HG02973 (cell line): ENCODE results near the gene SGCA.

Source experiments
- ATAC-seq: cut with Tn5 transposase; IDR thresholded peaks from one replicate; pipeline ENCODE4 v1.9.1; 2021; ENCODE audit warnings: moderate library complexity; ENCODE audit not compliant: unreplicated experiment

The SGCA gene

DNA sequence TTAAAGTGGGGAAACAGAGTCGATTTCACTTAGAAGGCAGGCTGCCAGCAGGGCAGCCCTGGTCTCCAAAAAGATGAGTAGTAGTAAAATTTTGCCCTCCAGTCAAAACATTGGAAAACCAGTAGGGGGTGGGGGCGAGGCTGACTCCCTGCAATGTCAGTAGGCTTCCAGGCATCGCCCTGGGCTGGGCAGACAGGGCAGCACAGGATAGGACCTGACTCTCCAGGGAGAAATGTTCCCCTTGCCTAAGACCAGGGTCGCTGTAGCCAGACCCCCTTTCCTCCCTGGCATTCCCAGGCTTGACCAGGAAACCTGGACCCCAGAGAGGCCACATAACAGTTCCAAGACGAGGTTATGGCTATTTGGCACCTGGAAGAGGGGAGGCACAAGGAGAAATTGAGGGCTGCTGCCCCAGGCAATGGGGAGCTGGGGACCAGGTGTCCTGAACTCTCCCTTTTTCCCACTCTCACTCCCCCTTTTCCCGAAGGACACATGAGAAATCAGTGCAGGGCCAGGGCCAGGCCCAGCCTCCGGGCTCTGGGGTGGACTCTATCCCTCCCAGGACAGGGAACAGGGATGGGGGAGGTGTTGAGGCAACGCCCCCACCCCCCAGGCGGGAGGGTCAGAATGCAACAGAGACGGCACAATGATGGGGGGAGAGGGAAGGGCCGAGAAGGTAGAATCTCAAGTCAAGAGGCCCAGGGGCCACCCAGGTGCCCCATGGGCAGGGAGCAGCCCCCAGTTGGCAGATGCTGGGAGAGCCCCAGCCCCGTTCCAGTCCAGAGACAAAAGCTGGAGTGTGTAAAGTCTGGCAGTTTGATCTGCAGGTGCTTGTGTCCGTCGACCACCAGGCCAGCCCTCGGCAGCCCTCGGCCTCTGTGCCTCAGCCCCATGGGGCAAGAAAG lies 31.3 kb upstream of the SGCA start:
- no peak for ATAC-seq

- no peak for ATAC-seq
Observed at GRCh38 chr17:50135316-50136095, 30.3 kb upstream of the SGCA start.

DNA sequence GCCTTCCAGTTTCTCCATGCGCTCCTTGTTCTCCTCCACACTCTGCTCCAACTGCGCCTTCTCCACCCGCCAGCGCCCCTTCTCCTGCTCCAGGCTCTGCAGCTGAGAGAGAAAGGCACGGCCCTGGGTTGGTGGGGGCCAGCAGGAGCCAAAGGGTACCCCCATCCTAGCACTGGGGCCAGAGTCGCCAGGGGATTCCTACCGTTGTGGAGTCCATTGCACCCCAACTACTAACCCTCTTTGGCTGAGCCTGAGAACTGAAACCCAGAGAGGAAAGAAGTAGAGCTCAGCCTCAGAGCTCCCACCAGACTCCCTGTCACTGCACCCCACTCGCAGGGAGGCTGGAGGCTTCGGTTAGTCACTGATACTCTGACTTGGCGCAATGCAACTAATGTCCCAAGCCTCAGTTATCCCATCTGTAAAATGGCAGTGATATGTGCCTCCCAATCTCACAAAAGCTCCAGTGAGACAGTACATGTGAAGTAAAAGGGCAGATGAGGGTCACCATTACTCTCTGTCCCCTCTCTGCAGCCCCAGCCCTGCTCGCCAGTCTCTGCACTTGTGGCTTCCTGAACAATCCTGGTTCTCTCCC lies 29.6 kb upstream of the SGCA start:
- ATAC-seq: no peak

GRCh38 chr17:50137042-50137441 lies 28.8 kb upstream of the SGCA start:
- no peak for ATAC-seq

GRCh38 chr17:50139185-50139783 lies 26.5 kb upstream of the SGCA start:
- ATAC-seq: no peak

- no peak for ATAC-seq
Observed at GRCh38 chr17:50139950-50140885, 25.6 kb upstream of the SGCA start.

DNA sequence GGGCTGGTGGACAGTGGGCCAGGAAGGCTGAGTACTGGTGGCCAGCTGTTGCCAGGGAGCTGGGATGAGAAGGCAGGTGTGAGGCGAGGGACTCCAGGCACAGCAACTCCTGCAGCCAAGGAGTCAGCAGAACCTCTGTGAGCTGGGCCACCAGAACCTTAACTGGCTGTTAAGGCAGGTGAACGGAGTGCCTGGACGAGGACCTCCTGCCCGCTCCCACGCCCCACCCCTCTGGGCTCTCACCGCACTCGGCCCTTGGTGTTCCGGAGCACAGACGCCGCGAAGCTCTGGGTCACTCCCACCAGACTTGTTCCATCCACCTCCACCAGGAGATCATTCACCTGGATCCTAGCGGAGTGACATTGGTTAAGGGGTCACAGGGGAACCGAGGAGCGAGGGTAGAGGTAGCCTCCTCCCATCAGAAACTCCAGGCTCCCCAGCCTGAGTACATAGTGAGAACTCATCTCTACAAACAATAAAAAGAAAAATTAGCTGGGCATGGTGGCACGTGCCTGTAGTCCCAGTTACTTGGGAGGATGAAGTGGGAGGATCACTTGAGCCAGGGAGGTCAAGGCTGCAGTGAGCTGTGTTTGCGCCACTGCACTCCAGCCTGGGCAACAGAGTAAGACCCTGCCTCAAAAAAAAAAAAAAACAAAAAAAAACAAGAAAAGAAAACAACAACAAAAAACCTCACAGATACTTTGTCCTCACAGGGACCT lies 24.6 kb upstream of the SGCA start:
- ATAC-seq: no peak

- no peak for ATAC-seq
Observed at GRCh38 chr17:50141745-50142110, 24.1 kb upstream of the SGCA start.

DNA sequence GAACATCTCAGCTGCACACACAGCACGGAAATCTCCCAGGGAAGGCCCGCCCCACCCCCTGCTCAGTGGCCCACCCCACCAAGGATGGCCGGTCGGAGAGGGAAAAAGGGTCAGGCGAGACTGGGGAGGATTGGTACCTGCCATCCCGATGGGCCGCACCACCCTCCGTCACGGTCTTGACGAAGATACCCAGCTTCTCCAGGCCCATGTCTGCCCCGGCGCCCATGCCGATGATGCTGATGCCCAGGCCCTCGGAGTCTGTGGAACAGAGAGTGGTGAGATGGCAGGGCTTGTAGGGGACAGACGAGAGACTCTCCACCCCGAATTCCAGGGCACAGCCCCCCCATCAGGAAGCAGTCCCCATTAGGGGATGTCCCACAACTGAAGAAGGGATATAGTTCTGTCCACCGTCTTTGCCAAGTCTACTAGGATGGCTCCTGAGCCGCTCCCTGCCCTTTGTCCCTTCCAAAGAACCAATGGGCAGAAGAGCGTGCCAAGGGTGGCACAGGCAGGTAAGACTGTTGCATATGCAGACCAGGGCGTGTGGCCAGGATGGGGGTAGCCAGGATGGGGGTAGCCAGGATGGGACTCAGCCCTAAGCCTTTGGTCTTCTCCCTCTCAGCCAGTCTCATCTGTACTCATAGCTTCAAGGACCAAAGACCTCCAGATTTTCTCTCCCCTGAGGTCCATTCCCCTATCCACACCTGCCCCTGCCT lies 22.2 kb upstream of the SGCA start:
- no peak for ATAC-seq

DNA sequence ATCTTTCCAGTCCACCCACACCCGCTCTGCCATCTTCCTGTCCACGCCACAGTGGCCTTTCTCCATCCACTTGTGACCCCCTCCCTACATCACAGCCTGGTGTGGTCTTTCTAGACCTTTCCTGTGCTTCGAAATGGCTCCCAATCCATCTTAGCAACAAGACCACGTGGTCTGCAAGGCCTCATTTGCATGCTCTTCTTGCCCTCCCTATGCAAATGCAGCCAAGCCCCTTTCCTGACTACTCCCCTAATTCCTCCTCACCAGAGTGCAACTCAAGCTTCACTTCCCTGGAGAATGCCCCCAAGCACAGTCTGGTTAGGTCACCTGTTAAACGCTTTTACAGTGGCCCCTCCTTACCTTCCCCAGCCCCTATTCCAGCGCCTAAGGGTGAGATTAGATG lies 21.4 kb upstream of the SGCA start:
- ATAC-seq: no peak

- no peak for ATAC-seq
Observed at GRCh38 chr17:50144845-50145531, 20.8 kb upstream of the SGCA start.

GRCh38 chr17:50145532-50146229 lies 20.1 kb upstream of the SGCA start:
- ATAC-seq: no peak

DNA sequence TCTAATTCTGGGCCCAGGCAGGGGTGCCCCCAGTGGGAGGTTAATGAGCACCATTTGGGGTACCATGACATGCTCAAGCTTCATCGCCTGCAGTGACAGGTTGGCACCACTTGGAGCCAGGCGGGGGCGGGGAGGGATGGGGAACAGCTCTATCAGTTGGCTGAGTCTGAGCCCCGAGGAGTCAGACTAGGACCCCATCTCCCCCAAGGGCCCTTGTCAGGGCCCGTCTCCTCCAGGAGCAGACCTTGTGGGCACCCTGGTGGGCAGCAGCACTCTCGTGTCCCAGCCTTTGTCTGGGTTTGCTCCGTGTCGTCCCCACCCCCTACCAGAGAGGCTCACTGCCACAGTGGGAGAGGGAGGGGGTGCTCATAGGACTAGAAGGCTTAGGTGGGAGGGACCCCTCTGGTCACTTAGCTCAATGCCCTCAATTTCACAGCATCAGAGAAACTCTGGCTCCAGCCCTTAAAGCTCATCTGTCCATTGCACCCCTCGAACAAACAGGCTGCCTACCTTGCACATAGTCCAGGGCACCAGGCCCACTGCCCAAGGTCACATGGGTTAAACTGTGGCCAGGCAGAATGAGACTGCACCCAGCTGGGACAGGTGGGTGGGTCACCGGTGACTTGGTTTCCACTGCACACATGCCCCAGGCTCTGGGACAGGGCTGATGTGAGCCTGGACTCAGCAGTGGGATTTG lies 19.4 kb upstream of the SGCA start:
- ATAC-seq: no peak

- ATAC-seq: no peak
Observed at GRCh38 chr17:50146927-50147665, 18.7 kb upstream of the SGCA start.

DNA sequence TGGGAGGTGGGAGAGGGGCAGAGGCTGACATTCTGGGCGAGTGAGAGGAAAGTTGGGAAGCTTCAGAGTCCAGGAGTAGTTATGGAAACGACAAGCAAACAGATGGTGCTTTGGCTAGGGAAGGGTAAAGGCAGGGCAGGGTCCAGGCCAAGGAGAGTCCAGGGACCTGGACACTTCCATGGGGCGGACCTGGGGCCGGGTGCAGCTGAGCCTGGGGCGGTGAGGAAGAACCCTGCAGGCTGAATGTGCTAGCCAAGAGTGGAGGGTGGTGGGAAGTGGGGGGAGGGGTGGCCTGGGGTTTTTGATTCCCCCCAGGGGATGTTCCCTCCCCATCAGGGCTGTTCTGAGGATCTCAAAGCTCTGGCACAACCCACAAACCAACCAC lies 18.0 kb upstream of the SGCA start:
- ATAC-seq: no peak

DNA sequence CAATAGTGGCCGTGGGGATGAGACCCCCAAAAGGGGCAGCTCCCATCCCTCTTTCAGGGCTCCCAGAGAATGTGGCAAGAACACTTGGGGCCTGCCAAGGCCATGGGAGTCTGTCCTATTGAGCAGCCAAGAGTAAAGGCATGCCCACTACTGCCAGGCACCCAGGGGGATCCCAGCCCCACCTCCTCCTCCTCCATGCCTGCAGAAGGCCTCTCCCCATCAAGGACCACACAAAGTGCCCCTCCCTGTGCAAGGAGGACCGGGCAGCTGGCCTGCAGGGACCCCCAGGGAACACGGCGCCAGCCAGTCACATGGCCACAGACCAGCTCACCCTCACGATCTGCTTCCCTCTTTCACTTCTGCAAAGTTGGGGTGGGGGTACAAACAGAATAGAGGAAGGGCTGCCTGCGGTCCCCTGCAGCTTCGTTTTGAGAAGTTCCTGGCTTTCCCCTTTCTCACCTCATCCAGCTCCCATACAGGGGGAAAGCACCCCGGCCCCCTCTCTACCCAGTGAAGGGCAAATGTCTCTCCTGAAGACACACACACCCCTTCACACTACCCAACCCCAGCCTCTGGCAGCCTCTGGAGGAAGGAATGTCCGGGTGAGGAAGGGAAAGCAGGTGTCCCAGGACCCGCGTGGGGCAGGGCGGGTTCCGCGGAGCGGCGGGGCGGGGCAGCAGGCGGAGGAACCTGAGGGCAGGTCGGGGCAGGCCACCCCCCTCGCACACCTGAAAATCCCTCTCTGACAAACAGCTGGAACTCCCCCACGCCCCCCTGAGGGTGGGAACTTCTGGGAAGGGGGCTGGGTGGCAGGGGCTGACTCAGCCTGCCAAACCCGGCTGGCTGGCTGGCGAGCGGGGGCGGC lies 17.3 kb upstream of the SGCA start:
- peak; percentile 34 for ATAC-seq
